ENCODE results near the gene CDKN1A.

CDKN1A gene

DNA sequence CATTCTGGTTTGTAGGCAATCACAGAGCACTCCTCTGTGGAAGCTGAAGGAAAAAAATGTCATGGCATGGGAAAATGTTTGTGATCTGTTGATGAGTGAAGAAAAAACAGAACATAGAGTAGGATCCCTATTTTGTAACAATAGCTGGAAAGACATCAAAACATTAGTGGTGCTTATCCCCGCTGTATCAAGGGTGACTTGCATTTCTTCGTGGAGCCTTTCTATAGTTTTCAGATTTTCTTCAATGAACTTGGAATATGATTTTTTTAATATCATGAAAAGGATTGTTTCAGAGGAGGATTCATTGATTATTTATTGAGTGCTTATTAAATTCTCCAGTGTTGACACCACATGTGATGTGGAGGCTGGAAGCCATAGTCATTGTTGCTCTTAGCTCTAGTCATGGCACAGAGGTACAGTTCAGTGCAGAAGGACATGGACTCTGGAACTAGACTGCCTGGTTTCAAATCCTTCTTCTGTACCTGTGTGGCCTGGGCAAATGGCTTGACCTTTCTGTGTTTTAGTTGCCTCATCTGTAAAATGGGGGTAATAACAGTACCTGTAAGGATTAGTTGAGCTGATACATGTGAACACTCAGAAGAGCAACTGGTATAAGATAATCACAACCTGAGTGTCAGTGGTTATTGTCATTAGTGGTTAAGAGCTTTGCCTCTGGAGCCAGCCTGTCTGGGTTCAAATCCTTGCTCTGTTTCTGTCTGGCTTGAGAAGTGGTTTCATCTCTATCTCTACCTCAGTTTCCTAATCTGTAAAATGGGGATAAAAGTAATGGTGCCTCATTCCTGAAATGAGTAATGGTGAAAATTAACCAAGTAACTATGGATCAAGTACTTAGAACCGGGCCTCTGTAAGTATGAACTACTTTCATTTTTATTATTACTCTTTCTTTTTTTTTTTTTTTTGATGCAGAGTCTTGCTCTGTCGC lies 14.7 kb upstream of the CDKN1A start:
- H3K4me3 Mint-ChIP-seq, result no peak overlapping the region
- H3K9me3 Mint-ChIP-seq, result no peaks in the 10 kb centered on the region
- peaks cover 20% of the 10 kb centered on the region for H3K27me3 Mint-ChIP-seq
- H3K4me1 Mint-ChIP-seq (ENCODE audit: low read depth), result peaks cover 18% of the 10 kb centered on the region
- no peak for DNase-seq
- no peaks in the 10 kb centered on the region for H3K36me3 Mint-ChIP-seq (ENCODE audit: low read depth)
- no peak overlapping the region for H3K27ac Mint-ChIP-seq

DNA sequence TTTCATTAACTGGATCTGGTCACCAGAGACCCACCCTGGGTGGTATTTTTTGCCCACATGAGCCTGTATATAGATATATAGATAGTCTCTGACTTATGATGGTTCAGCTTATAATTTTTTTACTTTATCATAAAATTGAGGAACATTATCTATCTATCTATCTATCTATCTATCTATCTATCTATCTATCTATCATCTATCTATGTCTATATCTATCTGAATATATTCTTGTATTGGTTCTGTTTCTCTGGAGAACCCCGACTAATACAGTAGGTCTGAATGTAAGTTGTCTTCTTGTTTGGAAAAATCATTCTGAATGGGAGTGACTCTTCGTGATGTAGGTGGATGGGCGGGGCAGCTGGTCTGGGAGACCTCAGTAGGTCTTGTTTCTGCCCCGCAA lies 13.3 kb upstream of the CDKN1A start:
- Mint-ChIP-seq H3K27ac (no peak overlapping the region), H3K27me3 (peaks cover 6% of the 10 kb centered on the region)
- DNase-seq, result no peak

DNA sequence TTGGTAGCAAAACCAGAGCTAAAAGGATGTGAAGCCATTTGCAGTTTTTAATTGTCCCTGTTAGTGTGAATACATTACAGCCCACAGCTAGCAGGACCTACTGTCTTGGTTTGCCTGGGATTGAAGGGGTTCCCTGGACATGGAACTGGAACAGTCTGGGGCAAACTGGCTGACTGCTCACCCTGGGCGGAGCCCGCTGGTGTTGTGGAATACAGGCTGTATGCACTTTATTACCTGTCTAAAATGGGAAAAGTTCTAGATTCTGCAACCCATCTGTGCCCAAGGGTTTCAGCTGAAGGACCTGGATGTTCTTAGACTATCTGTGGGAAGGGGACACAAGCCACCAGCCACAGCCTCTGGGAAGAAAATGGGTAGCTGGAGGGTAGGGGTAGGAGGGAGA lies 12.2 kb upstream of the CDKN1A start:
- Mint-ChIP-seq H3K4me1 (ENCODE audit: low read depth) (peaks cover 18% of the 10 kb centered on the region), H3K27me3 (peaks cover 4% of the 10 kb centered on the region), H3K36me3 (ENCODE audit: low read depth) (no peaks in the 10 kb centered on the region), H3K9me3 (no peaks in the 10 kb centered on the region), H3K4me3 (no peak overlapping the region), H3K27ac (no peak overlapping the region)
- no peak for DNase-seq

More for the DNA sequence above, 13.3 kb upstream of the CDKN1A start:
- Mint-ChIP-seq H3K4me3 (no peak overlapping the region), H3K9me3 (no peaks in the 10 kb centered on the region), H3K36me3 (ENCODE audit: low read depth) (no peaks in the 10 kb centered on the region), H3K4me1 (ENCODE audit: low read depth) (peaks cover 18% of the 10 kb centered on the region)

DNA sequence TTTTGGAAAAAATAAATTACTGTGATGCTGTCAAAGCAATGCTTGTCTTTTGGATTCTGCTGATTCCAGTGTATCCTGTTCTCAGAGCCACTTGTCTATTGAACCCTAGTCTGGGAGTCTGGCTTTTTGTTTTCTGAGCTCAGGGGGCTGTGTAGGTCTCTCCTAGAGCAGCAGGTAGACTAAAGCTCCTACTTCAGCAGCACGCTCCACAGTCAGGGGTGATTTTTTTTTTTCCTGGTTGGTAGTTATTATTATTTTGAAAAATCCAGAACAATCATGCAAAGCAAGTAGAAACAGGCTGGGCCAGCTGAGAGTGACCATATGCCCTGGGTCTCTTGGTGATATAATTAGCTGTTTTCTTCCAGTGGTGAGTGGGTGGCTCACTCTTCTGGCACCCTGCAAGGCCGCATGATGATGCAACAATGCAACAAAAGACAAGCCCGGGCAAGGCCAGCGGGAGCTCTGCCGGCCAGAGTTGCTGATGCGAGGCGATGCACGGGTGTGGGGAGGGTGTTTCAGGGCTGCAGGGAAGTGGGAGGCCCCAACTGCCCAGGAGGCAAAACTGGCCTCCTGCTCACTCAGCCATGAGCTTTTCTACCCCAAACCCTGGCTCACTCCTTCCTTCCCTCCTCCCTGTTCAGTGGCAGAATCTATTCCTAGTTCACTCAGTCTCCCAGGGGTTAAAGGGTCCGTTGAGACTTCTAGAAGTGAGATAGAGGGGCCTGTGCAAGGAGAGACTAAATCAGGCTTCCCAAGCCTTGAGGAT lies 11.5 kb upstream of the CDKN1A start:
- H3K4me1 Mint-ChIP-seq (ENCODE audit: low read depth), result peaks cover 18% of the 10 kb centered on the region
- H3K27ac Mint-ChIP-seq, result no peak overlapping the region

DNA sequence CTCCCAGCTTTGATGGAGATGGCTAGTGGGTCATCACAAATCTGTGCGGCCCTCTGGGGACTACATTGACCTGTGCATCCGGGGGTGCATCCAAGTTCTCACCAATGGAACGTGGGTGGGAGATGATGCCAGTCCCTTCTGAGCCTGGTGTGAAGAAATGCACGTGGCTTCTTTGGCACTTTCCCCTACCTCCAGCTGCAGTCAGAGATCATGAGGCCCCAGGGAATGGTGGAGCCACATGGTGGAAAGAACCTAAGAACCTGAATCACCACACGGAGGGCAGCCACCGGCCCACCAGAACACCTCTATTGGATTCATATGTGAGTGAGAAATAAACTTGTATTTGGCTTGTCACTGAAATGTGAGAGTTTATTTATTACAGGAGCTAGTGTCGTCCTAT lies 9.9 kb upstream of the CDKN1A start:
- no peaks in the 10 kb centered on the region for H3K27me3 Mint-ChIP-seq
- H3K9me3 Mint-ChIP-seq, result no peaks in the 10 kb centered on the region
- DNase-seq, result no peak
- no peak overlapping the region for H3K4me3 Mint-ChIP-seq
- no peaks in the 10 kb centered on the region for H3K36me3 Mint-ChIP-seq (ENCODE audit: low read depth)
- H3K27ac Mint-ChIP-seq, result no peak overlapping the region
- peaks cover 5% of the 10 kb centered on the region for H3K4me1 Mint-ChIP-seq (ENCODE audit: low read depth)

More for the DNA sequence above, 11.5 kb upstream of the CDKN1A start:
- no peaks in the 10 kb centered on the region for H3K36me3 Mint-ChIP-seq (ENCODE audit: low read depth)
- H3K4me3 Mint-ChIP-seq, result no peak overlapping the region
- peaks cover 4% of the 10 kb centered on the region for H3K27me3 Mint-ChIP-seq
- no peak for DNase-seq
- H3K9me3 Mint-ChIP-seq, result no peaks in the 10 kb centered on the region

DNA sequence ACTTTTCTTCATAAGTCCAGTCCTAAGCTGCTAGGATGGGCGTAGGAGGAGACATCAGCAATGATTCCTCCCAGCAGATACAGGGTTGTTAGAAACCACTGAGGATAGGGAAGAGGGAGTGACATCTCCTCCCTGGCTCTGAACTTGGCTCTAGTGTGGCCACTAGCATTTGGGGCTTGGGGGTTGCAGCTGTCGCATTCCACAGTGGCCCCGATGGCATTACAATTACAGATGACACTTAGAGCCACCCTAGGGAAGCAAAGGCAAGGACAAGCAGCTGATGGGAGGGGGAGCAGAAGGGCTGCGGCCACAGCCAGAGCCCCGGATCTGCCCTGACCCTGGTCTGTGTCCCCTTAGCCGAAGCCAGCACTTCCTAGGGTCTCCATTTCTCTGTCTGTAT lies 9.5 kb upstream of the CDKN1A start:
- H3K4me1 Mint-ChIP-seq (ENCODE audit: low read depth), result peaks cover 3% of the 10 kb centered on the region

DNA sequence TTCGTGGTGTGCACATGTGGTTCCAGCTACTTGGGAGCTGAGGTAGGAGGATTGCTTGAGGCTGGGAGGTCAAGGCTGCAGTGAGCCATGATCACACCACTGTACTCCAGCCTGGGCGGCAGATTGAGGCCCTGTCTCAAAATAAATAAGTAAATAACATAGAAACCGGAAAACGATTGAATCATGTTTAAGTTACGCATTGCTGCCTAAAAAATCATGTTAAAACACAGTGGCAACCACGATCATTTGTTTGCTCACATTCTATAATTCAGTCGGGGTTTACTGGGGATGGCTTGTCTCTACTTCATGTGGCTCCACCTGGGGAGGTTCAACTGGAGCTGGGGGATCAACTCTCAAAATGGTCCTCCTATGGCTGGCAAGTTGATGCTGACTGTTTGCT lies 8.2 kb upstream of the CDKN1A start:
- no peaks in the 10 kb centered on the region for H3K36me3 Mint-ChIP-seq (ENCODE audit: low read depth)
- H3K27me3 Mint-ChIP-seq, result no peaks in the 10 kb centered on the region
- H3K9me3 Mint-ChIP-seq, result no peaks in the 10 kb centered on the region
- no peak for DNase-seq
- no peaks in the 10 kb centered on the region for H3K4me1 Mint-ChIP-seq (ENCODE audit: low read depth)
- H3K27ac Mint-ChIP-seq, result no peak overlapping the region
- H3K4me3 Mint-ChIP-seq, result no peak overlapping the region

More for the DNA sequence above, 9.5 kb upstream of the CDKN1A start:
- Mint-ChIP-seq H3K36me3 (ENCODE audit: low read depth) (no peaks in the 10 kb centered on the region), H3K27ac (no peak overlapping the region), H3K9me3 (no peaks in the 10 kb centered on the region), H3K27me3 (no peaks in the 10 kb centered on the region), H3K4me3 (no peak overlapping the region)
- DNase-seq, result no peak

DNA sequence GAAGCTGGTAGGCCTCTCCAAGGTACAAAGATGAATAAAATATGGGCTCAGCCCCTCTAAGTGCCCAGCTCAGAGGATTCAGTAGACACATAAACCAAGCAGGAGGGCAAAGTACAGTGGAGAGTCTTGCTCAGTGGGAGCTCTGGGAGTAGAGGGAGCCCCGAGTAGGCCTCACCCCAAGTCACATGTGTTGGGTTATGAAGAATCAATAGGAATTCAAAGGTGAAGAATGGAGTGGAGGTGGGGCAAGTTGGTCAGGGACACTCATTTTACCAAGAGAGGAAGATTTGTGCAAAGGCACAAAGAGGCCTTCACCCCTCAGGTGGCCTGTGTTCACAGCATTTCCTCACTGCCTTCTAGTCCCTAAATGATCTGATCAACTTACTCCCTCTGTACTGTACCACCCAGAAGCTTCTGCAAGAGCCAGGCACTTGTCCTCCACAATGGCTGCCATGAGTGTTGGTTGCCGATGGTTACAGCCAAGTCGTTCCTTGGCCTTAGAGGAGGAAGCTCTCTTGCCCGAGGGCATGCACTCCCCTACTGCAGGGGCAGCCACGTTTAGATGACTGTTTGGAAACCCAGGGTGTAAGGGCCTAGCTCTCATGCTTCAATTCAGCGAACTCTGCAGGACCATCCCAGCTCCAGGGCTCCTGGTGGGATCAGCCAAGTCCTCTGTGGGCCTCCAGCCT lies 6.7 kb upstream of the CDKN1A start:
- no peak overlapping the region for H3K27ac Mint-ChIP-seq
- no peaks in the 10 kb centered on the region for H3K27me3 Mint-ChIP-seq
- H3K4me3 Mint-ChIP-seq, result no peak overlapping the region
- no peaks in the 10 kb centered on the region for H3K9me3 Mint-ChIP-seq
- no peaks in the 10 kb centered on the region for H3K36me3 Mint-ChIP-seq (ENCODE audit: low read depth)
- H3K4me1 Mint-ChIP-seq (ENCODE audit: low read depth), result peaks cover 8% of the 10 kb centered on the region
- no peak for DNase-seq

DNA sequence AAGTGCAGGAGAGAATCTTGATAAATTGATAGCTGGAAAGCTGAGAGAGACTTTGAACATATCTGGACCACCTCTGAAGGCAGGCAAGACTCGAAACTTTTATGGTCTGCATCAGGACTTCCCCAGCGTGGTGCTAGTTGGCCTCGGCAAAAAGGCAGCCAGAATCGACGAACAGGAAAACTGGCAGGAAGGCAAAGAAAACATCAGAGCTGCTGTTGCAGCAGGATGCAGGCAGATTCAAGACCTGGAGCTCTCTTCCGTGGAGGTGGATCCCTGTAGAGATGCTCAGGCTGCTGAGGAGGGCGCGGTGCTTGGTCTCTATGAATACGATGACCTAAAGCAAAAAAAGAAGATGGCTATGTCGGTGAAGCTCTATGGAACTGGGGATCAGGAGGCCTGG lies 4.6 kb upstream of the CDKN1A start:
- DNase-seq, result no peak
- H3K27ac Mint-ChIP-seq, result no peak overlapping the region
- no peaks in the 10 kb centered on the region for H3K9me3 Mint-ChIP-seq
- peaks cover 14% of the 10 kb centered on the region for H3K27me3 Mint-ChIP-seq
- peaks cover 4% of the 10 kb centered on the region for H3K36me3 Mint-ChIP-seq (ENCODE audit: low read depth)
- peaks cover 26% of the 10 kb centered on the region for H3K4me1 Mint-ChIP-seq (ENCODE audit: low read depth)
- no peak overlapping the region for H3K4me3 Mint-ChIP-seq

DNA sequence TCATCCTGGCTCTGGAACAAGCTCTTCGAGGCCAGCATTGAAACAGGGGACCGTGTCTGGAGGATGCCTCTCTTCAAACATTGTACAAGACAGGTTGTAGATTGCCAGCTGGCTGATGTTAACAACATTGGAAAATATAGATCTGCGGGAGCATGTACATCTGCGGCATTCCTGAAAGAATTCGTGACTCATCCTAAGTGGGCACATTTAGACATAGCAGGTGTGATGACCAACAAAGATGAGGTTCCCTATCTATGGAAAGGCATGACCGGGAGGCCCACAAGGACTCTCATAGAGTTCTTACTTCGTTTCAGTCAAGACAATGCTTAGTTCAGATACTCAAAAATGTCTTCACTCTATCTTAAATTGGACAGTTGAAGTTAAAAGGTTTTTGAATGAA lies 3.6 kb upstream of the CDKN1A start:
- H3K4me3 Mint-ChIP-seq, result no peak overlapping the region
- peaks cover 15% of the 10 kb centered on the region for H3K27me3 Mint-ChIP-seq

DNA sequence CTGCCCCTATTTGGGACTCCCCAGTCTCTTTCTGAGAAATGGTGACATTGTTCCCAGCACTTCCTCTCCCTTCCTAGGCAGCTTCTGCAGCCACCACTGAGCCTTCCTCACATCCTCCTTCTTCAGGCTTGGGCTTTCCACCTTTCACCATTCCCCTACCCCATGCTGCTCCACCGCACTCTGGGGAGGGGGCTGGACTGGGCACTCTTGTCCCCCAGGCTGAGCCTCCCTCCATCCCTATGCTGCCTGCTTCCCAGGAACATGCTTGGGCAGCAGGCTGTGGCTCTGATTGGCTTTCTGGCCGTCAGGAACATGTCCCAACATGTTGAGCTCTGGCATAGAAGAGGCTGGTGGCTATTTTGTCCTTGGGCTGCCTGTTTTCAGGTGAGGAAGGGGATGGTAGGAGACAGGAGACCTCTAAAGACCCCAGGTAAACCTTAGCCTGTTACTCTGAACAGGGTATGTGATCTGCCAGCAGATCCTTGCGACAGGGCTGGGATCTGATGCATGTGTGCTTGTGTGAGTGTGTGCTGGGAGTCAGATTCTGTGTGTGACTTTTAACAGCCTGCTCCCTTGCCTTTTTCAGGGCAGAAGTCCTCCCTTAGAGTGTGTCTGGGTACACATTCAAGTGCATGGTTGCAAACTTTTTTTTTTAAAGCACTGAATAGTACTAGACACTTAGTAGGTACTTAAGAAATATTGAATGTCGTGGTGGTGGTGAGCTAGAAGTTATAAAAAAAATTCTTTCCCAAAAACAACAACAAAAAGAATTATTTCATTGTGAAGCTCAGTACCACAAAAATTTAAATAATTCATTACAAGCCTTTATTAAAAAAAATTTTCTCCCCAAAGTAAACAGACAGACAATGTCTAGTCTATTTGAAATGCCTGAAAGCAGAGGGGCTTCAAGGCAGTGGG lies 2.1 kb upstream of the CDKN1A start:
- H3K27ac Mint-ChIP-seq, result peak overlapping the region; percentile 7
- no peak overlapping the region for H3K4me3 Mint-ChIP-seq

More for the DNA sequence above, 3.6 kb upstream of the CDKN1A start:
- Mint-ChIP-seq H3K27ac (no peak overlapping the region), H3K9me3 (no peaks in the 10 kb centered on the region), H3K4me1 (ENCODE audit: low read depth) (peaks cover 29% of the 10 kb centered on the region), H3K36me3 (ENCODE audit: low read depth) (peaks cover 8% of the 10 kb centered on the region)
- DNase-seq, result no peak

DNA sequence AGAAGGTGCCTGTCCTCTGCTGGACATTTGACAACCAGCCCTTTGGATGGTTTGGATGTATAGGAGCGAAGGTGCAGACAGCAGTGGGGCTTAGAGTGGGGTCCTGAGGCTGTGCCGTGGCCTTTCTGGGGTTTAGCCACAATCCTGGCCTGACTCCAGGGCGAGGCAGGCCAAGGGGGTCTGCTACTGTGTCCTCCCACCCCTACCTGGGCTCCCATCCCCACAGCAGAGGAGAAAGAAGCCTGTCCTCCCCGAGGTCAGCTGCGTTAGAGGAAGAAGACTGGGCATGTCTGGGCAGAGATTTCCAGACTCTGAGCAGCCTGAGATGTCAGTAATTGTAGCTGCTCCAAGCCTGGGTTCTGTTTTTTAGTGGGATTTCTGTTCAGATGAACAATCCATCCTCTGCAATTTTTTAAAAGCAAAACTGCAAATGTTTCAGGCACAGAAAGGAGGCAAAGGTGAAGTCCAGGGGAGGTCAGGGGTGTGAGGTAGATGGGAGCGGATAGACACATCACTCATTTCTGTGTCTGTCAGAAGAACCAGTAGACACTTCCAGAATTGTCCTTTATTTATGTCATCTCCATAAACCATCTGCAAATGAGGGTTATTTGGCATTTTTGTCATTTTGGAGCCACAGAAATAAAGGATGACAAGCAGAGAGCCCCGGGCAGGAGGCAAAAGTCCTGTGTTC lies 1.3 kb upstream of the CDKN1A start:
- Mint-ChIP-seq H3K4me3 (peak overlapping the region; percentile 64), H3K27me3 (peaks cover 15% of the 10 kb centered on the region), H3K4me1 (ENCODE audit: low read depth) (peaks cover 42% of the 10 kb centered on the region), H3K36me3 (ENCODE audit: low read depth) (peaks cover 16% of the 10 kb centered on the region), H3K9me3 (no peaks in the 10 kb centered on the region), H3K27ac (peak overlapping the region; percentile 69)
- no peak for DNase-seq

More for the DNA sequence above, 2.1 kb upstream of the CDKN1A start:
- no peaks in the 10 kb centered on the region for H3K9me3 Mint-ChIP-seq
- peaks cover 38% of the 10 kb centered on the region for H3K4me1 Mint-ChIP-seq (ENCODE audit: low read depth)
- peaks cover 16% of the 10 kb centered on the region for H3K36me3 Mint-ChIP-seq (ENCODE audit: low read depth)
- H3K27me3 Mint-ChIP-seq, result peaks cover 15% of the 10 kb centered on the region
- no peak for DNase-seq

DNA sequence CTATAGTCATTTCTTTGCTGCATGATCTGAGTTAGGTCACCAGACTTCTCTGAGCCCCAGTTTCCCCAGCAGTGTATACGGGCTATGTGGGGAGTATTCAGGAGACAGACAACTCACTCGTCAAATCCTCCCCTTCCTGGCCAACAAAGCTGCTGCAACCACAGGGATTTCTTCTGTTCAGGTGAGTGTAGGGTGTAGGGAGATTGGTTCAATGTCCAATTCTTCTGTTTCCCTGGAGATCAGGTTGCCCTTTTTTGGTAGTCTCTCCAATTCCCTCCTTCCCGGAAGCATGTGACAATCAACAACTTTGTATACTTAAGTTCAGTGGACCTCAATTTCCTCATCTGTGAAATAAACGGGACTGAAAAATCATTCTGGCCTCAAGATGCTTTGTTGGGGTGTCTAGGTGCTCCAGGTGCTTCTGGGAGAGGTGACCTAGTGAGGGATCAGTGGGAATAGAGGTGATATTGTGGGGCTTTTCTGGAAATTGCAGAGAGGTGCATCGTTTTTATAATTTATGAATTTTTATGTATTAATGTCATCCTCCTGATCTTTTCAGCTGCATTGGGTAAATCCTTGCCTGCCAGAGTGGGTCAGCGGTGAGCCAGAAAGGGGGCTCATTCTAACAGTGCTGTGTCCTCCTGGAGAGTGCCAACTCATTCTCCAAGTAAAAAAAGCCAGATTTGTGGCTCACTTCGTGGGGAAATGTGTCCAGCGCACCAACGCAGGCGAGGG lies 594 bp upstream of the CDKN1A start:
- Mint-ChIP-seq H3K4me3 (peak overlapping the region; percentile 64), H3K9me3 (no peaks in the 10 kb centered on the region), H3K27ac (peak overlapping the region; percentile 69), H3K27me3 (peaks cover 15% of the 10 kb centered on the region), H3K36me3 (ENCODE audit: low read depth) (peaks cover 18% of the 10 kb centered on the region), H3K4me1 (ENCODE audit: low read depth) (peaks cover 50% of the 10 kb centered on the region)
- DNase-seq, result no peak

All from activated T-cell treated with anti-CD3 and anti-CD28 coated beads, Interleukin-2, amount 50 U/mL, for 24 hours (primary cell).